ENCODE results near the gene CCDC102B.
"Not testable (repeated sequence)": the region's sequence is repeated elsewhere in the genome, so short reads cannot be mapped to it uniquely, and the experiment has no call there.

CCDC102B gene

DNA sequence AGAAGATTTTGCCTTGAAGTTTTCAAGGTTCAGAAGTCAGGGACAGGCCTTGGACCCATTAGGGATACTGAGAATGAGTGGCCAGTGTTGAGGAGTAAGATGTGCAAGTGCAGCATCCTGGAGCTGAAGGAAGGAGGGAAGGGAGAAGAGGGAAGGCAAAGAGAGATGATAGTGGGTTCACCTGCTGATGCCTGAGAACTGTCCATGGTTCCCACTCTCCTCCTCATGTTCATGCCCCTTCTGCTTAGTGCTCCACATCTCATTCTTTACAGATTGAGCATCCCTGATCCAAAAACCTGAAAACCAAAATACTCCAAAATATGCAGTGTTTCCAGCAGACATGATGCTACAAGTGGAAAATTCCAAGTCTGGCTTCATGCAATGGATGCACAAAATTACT lies 137.8 kb downstream of the CCDC102B start:
- no peak overlapping the region for H3K27ac ChIP-seq (ENCODE audit: low read length)
- no peaks in the 10 kb centered on the region for H3K27me3 ChIP-seq (ENCODE audit: control insufficient read depth, insufficient read depth, low read length)
- H3K9me3 ChIP-seq (ENCODE audit: control insufficient read depth, insufficient read depth, low read length): no peaks in the 10 kb centered on the region
- no peak for DNase-seq (ENCODE audit: low read depth, low spot score)
- H3K36me3 ChIP-seq (ENCODE audit: control insufficient read depth, insufficient read depth, low read length): no peaks in the 10 kb centered on the region
- no peak overlapping the region for H3K4me3 ChIP-seq (ENCODE audit: low read length)
- no peaks in the 10 kb centered on the region for H3K4me1 ChIP-seq (ENCODE audit: control insufficient read depth, insufficient read depth, low read length)

DNA sequence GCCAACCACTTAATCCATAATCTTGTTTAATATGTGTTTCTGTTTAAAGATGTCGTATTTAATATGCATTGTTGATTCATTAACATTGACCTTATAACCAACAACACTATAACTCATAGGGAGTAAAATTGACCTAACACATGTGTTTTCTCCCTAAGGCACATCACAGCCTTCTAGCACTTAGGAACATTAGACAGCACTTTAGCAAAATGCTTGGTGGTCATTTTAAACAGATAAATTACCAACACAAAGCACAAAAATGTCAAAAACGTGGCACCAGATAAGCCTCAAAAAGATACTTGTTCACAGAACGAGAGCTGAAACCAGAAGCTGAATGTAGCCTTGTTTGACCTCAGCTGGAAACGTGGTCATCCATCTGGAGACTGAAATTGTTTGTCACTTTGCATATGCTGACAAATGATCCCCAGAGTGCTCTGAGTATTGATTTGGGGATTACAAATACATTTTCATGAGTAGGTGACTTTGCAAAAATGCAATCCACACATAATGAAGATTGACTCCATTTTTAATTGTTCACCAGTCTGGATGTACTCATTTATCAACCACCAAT lies 139.2 kb downstream of the CCDC102B start:
- no peaks in the 10 kb centered on the region for H3K4me1 ChIP-seq (ENCODE audit: control insufficient read depth, insufficient read depth, low read length)
- WGBS (ENCODE audit: insufficient coverage, insufficient read length): no CpG with 5 or more reads among the region's 4 CpGs
- DNase-seq (ENCODE audit: low read depth, low spot score): no peak
- no peaks in the 10 kb centered on the region for H3K36me3 ChIP-seq (ENCODE audit: control insufficient read depth, insufficient read depth, low read length)
- H3K27ac ChIP-seq (ENCODE audit: low read length): no peak overlapping the region
- no peaks in the 10 kb centered on the region for H3K27me3 ChIP-seq (ENCODE audit: control insufficient read depth, insufficient read depth, low read length)
- H3K9me3 ChIP-seq (ENCODE audit: control insufficient read depth, insufficient read depth, low read length): no peaks in the 10 kb centered on the region
- H3K4me3 ChIP-seq (ENCODE audit: low read length): no peak overlapping the region

GRCh38 chr18:68940039-68940438 lies 142.2 kb downstream of the CCDC102B start:
- WGBS (ENCODE audit: insufficient coverage, insufficient read length): no CpG with 5 or more reads among the region's 2 CpGs

GRCh38 chr18:68940754-68941153 lies 142.9 kb downstream of the CCDC102B start:
- Histone ChIP-seq H3K4me3 (ENCODE audit: low read length) (no peak overlapping the region), H3K9me3 (ENCODE audit: control insufficient read depth, insufficient read depth, low read length) (no peaks in the 10 kb centered on the region), H3K27ac (ENCODE audit: low read length) (no peak overlapping the region), H3K36me3 (ENCODE audit: control insufficient read depth, insufficient read depth, low read length) (no peaks in the 10 kb centered on the region), H3K27me3 (ENCODE audit: control insufficient read depth, insufficient read depth, low read length) (no peaks in the 10 kb centered on the region), H3K4me1 (ENCODE audit: control insufficient read depth, insufficient read depth, low read length) (peaks cover 3% of the 10 kb centered on the region; the same call in 1 of the 2 replicates)
- DNase-seq (ENCODE audit: low read depth, low spot score): no peak

More at GRCh38 chr18:68940039-68940438, 142.2 kb downstream of the CCDC102B start:
- Histone ChIP-seq H3K4me1 (ENCODE audit: control insufficient read depth, insufficient read depth, low read length) (peaks cover 3% of the 10 kb centered on the region; the same call in 1 of the 2 replicates), H3K4me3 (ENCODE audit: low read length) (no peak overlapping the region), H3K9me3 (ENCODE audit: control insufficient read depth, insufficient read depth, low read length) (no peaks in the 10 kb centered on the region), H3K27me3 (ENCODE audit: control insufficient read depth, insufficient read depth, low read length) (no peaks in the 10 kb centered on the region), H3K27ac (ENCODE audit: low read length) (no peak overlapping the region), H3K36me3 (ENCODE audit: control insufficient read depth, insufficient read depth, low read length) (no peaks in the 10 kb centered on the region)
- no peak for DNase-seq (ENCODE audit: low read depth, low spot score)

DNA sequence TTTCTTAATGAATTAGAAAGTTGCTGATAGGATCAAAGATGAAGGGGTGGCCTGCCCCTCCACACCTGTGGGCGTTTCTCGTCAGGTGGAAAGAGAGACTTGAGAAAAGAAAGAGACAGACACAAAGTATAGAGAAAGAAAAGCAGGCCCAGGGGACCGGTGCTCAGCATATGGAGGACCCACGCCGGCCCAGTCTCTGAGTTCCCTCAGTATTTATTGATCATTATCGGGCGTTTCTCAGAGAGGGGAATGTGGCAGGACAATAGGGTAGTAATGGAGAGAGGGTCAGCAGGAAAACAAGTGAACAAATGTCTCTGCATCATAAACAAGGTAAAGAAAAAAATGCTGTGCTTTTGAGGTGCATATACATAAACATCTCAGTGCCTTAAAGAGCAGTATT lies 144.3 kb downstream of the CCDC102B start:
- Histone ChIP-seq H3K27me3 (ENCODE audit: control insufficient read depth, insufficient read depth, low read length) (no peaks in the 10 kb centered on the region), H3K4me3 (ENCODE audit: low read length) (no peak overlapping the region), H3K9me3 (ENCODE audit: control insufficient read depth, insufficient read depth, low read length) (no peaks in the 10 kb centered on the region), H3K27ac (ENCODE audit: low read length) (no peak overlapping the region), H3K4me1 (ENCODE audit: control insufficient read depth, insufficient read depth, low read length) (peaks cover 3% of the 10 kb centered on the region; the same call in 1 of the 2 replicates), H3K36me3 (ENCODE audit: control insufficient read depth, insufficient read depth, low read length) (no peaks in the 10 kb centered on the region)
- WGBS (ENCODE audit: insufficient coverage, insufficient read length): no CpG with 5 or more reads among the region's 7 CpGs
- DNase-seq (ENCODE audit: low read depth, low spot score): no peak

GRCh38 chr18:68943861-68944260 lies 146.0 kb downstream of the CCDC102B start:
- not testable (repeated sequence) for H3K4me3 ChIP-seq (ENCODE audit: low read length); H3K27me3 ChIP-seq (ENCODE audit: control insufficient read depth, insufficient read depth, low read length); H3K27ac ChIP-seq (ENCODE audit: low read length); H3K36me3 ChIP-seq (ENCODE audit: control insufficient read depth, insufficient read depth, low read length); DNase-seq (ENCODE audit: low read depth, low spot score); H3K4me1 ChIP-seq (ENCODE audit: control insufficient read depth, insufficient read depth, low read length); H3K9me3 ChIP-seq (ENCODE audit: control insufficient read depth, insufficient read depth, low read length)
- no CpG with 5 or more reads among the region's 2 CpGs for WGBS (ENCODE audit: insufficient coverage, insufficient read length)

GRCh38 chr18:68944330-68944729 lies 146.4 kb downstream of the CCDC102B start:
- H3K4me3 ChIP-seq (ENCODE audit: low read length): no peak overlapping the region
- WGBS (ENCODE audit: insufficient coverage, insufficient read length): no CpG with 5 or more reads among the region's 1 CpG
- no peak overlapping the region for H3K27ac ChIP-seq (ENCODE audit: low read length)
- H3K4me1 ChIP-seq (ENCODE audit: control insufficient read depth, insufficient read depth, low read length): peaks cover 3% of the 10 kb centered on the region; the same call in 1 of the 2 replicates
- no peaks in the 10 kb centered on the region for H3K9me3 ChIP-seq (ENCODE audit: control insufficient read depth, insufficient read depth, low read length)
- H3K36me3 ChIP-seq (ENCODE audit: control insufficient read depth, insufficient read depth, low read length): no peaks in the 10 kb centered on the region
- H3K27me3 ChIP-seq (ENCODE audit: control insufficient read depth, insufficient read depth, low read length): no peaks in the 10 kb centered on the region
- no peak for DNase-seq (ENCODE audit: low read depth, low spot score)

DNA sequence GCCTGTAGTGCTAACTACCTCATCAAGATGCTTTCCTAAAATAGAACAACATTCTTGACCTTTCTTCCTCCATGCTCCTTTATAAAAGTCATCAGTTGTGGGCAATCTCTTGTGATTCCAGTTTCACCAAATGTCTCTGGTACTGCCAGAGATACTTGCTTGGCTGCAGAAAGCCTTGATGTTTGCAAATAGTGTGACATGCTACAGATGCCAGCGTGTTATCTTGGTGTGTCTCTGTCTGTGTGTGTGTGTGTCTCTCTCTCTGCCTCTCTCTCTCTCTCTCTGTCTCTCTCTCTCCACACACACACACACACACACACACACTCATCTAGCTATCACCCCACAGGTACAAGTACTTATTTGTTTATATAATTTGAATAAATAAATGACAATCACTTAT lies 146.9 kb downstream of the CCDC102B start:
- Histone ChIP-seq H3K9me3 (ENCODE audit: control insufficient read depth, insufficient read depth, low read length) (no peaks in the 10 kb centered on the region), H3K4me3 (ENCODE audit: low read length) (no peak overlapping the region), H3K36me3 (ENCODE audit: control insufficient read depth, insufficient read depth, low read length) (no peaks in the 10 kb centered on the region), H3K27me3 (ENCODE audit: control insufficient read depth, insufficient read depth, low read length) (no peaks in the 10 kb centered on the region), H3K27ac (ENCODE audit: low read length) (no peak overlapping the region), H3K4me1 (ENCODE audit: control insufficient read depth, insufficient read depth, low read length) (peaks cover 3% of the 10 kb centered on the region; the same call in 1 of the 2 replicates)
- WGBS (ENCODE audit: insufficient coverage, insufficient read length): no CpG with 5 or more reads among the region's 1 CpG
- no peak for DNase-seq (ENCODE audit: low read depth, low spot score)

- Histone ChIP-seq H3K27ac (ENCODE audit: low read length) (no peak overlapping the region), H3K4me3 (ENCODE audit: low read length) (no peak overlapping the region), H3K4me1 (ENCODE audit: control insufficient read depth, insufficient read depth, low read length) (peaks cover 3% of the 10 kb centered on the region; the same call in 1 of the 2 replicates), H3K27me3 (ENCODE audit: control insufficient read depth, insufficient read depth, low read length) (no peaks in the 10 kb centered on the region), H3K36me3 (ENCODE audit: control insufficient read depth, insufficient read depth, low read length) (no peaks in the 10 kb centered on the region), H3K9me3 (ENCODE audit: control insufficient read depth, insufficient read depth, low read length) (no peaks in the 10 kb centered on the region)
- no CpG with 5 or more reads among the region's 4 CpGs for WGBS (ENCODE audit: insufficient coverage, insufficient read length)
- DNase-seq (ENCODE audit: low read depth, low spot score): no peak
Observed at GRCh38 chr18:68948622-68949021, 150.7 kb downstream of the CCDC102B start.

DNA sequence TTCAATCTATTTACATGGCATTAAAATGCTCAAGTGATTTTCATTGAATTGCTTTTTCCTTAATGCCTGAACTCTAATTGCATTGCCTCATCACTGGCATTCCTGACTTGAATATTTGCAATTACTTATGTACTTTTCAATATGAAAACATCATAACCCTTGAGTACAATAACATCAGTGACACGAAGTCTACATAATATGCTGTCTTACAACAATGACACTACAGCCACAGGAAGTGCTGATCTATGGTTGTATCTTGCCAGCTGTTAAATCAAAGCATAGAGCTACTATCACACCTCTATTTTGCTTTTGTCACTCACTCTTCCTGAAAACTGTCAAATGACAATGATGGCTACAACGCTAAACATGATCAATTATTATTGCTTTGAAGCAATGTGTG lies 156.9 kb downstream of the CCDC102B start:
- no CpG with 5 or more reads among the region's 2 CpGs for WGBS (ENCODE audit: insufficient coverage, insufficient read length)
- no peaks in the 10 kb centered on the region for H3K27me3 ChIP-seq (ENCODE audit: control insufficient read depth, insufficient read depth, low read length)
- no peaks in the 10 kb centered on the region for H3K9me3 ChIP-seq (ENCODE audit: control insufficient read depth, insufficient read depth, low read length)
- no peaks in the 10 kb centered on the region for H3K4me1 ChIP-seq (ENCODE audit: control insufficient read depth, insufficient read depth, low read length)
- no peak for DNase-seq (ENCODE audit: low read depth, low spot score)
- no peaks in the 10 kb centered on the region for H3K36me3 ChIP-seq (ENCODE audit: control insufficient read depth, insufficient read depth, low read length)
- no peak overlapping the region for H3K27ac ChIP-seq (ENCODE audit: low read length)
- no peak overlapping the region for H3K4me3 ChIP-seq (ENCODE audit: low read length)

GRCh38 chr18:68956650-68957049 lies 158.8 kb downstream of the CCDC102B start:
- no peak for DNase-seq (ENCODE audit: low read depth, low spot score)
- H3K36me3 ChIP-seq (ENCODE audit: control insufficient read depth, insufficient read depth, low read length): no peaks in the 10 kb centered on the region
- no peaks in the 10 kb centered on the region for H3K4me1 ChIP-seq (ENCODE audit: control insufficient read depth, insufficient read depth, low read length)
- no CpG with 5 or more reads among the region's 2 CpGs for WGBS (ENCODE audit: insufficient coverage, insufficient read length)
- H3K4me3 ChIP-seq (ENCODE audit: low read length): no peak overlapping the region
- H3K27me3 ChIP-seq (ENCODE audit: control insufficient read depth, insufficient read depth, low read length): no peaks in the 10 kb centered on the region
- no peaks in the 10 kb centered on the region for H3K9me3 ChIP-seq (ENCODE audit: control insufficient read depth, insufficient read depth, low read length)
- H3K27ac ChIP-seq (ENCODE audit: low read length): no peak overlapping the region

Data from iPS DF 6.9 (cell line).